T-helper 2 cell treated with Interferon-gamma antibody and Interleukin-4, amounts not matched to agents 5 μg/mL and 100 μg/mL, for 36 hours (primary cell): ENCODE results near the gene SPACA6.

Source experiments
- DNase-seq: peaks from one replicate; pipeline ENCODE4 v3.0.0; 2021; ENCODE audit warnings: low spot score
- H3K27ac Mint-ChIP-seq: one replicate; pipeline ENCODE4 v1.8.0; 2021; ENCODE audit warnings: mild to moderate bottlenecking, mixed read lengths
- H3K27me3 Mint-ChIP-seq: one replicate; pipeline ENCODE4 v1.8.0; 2021; ENCODE audit warnings: low read depth, mixed read lengths
- H3K36me3 Mint-ChIP-seq: one replicate; pipeline ENCODE4 v1.8.0; 2021; ENCODE audit warnings: low read depth, mixed read lengths
- H3K4me1 Mint-ChIP-seq: one replicate; pipeline ENCODE4 v1.8.0; 2021; ENCODE audit warnings: low read depth, mixed read lengths
- H3K4me3 Mint-ChIP-seq: one replicate; pipeline ENCODE4 v1.8.0; 2022; ENCODE audit warnings: mild to moderate bottlenecking, moderate library complexity, mixed read lengths
- H3K9me3 Mint-ChIP-seq: one replicate; pipeline ENCODE4 v1.8.0; 2021; ENCODE audit warnings: mixed read lengths

Gene SPACA6

GRCh38 chr19:51692468-51692867 lies 662 bp upstream of the SPACA6 start:
- H3K4me1 Mint-ChIP-seq = peaks cover 9% of the 10 kb centered on the region
- H3K27me3 Mint-ChIP-seq = peaks cover 15% of the 10 kb centered on the region
- no peak for DNase-seq
- H3K36me3 Mint-ChIP-seq = peaks cover 2% of the 10 kb centered on the region
- no peaks in the 10 kb centered on the region for H3K9me3 Mint-ChIP-seq
- no peak overlapping the region for H3K27ac Mint-ChIP-seq
- no peak overlapping the region for H3K4me3 Mint-ChIP-seq

GRCh38 chr19:51693819-51694218 lies 689 bp downstream of the SPACA6 start:
- DNase-seq = no peak
- Mint-ChIP-seq H3K4me1 (peaks cover 6% of the 10 kb centered on the region), H3K27me3 (peaks cover 2% of the 10 kb centered on the region), H3K36me3 (no peaks in the 10 kb centered on the region), H3K9me3 (no peaks in the 10 kb centered on the region), H3K27ac (no peak overlapping the region), H3K4me3 (no peak overlapping the region)

- H3K27me3 Mint-ChIP-seq = peaks cover 2% of the 10 kb centered on the region
- H3K36me3 Mint-ChIP-seq = no peaks in the 10 kb centered on the region
- no peaks in the 10 kb centered on the region for H3K9me3 Mint-ChIP-seq
- peaks cover 6% of the 10 kb centered on the region for H3K4me1 Mint-ChIP-seq
- H3K27ac Mint-ChIP-seq = no peak overlapping the region
- DNase-seq = no peak
- H3K4me3 Mint-ChIP-seq = no peak overlapping the region
These were observed 1.4 kb downstream of the SPACA6 start for GRCh38 chr19:51694318-51695085.

- H3K36me3 Mint-ChIP-seq = no peaks in the 10 kb centered on the region
- H3K4me3 Mint-ChIP-seq = no peak overlapping the region
- no peak overlapping the region for H3K27ac Mint-ChIP-seq
- no peaks in the 10 kb centered on the region for H3K9me3 Mint-ChIP-seq
- DNase-seq = no peak
- H3K4me1 Mint-ChIP-seq = peaks cover 6% of the 10 kb centered on the region
- peaks cover 2% of the 10 kb centered on the region for H3K27me3 Mint-ChIP-seq
These were observed 2.0 kb downstream of the SPACA6 start for GRCh38 chr19:51695088-51695487.

GRCh38 chr19:51695702-51696315 lies 2.7 kb downstream of the SPACA6 start:
- H3K4me3 Mint-ChIP-seq = no peak overlapping the region
- H3K4me1 Mint-ChIP-seq = peaks cover 4% of the 10 kb centered on the region
- DNase-seq = no peak
- H3K27ac Mint-ChIP-seq = no peak overlapping the region
- peaks cover 2% of the 10 kb centered on the region for H3K27me3 Mint-ChIP-seq
- H3K9me3 Mint-ChIP-seq = no peaks in the 10 kb centered on the region
- no peaks in the 10 kb centered on the region for H3K36me3 Mint-ChIP-seq

- Mint-ChIP-seq H3K36me3 (peaks cover 1% of the 10 kb centered on the region), H3K27me3 (no peaks in the 10 kb centered on the region), H3K4me1 (no peaks in the 10 kb centered on the region), H3K9me3 (no peaks in the 10 kb centered on the region), H3K4me3 (no peak overlapping the region), H3K27ac (no peak overlapping the region)
- DNase-seq = no peak
These were observed 3.5 kb downstream of the SPACA6 start for GRCh38 chr19:51696606-51697005.

- no peaks in the 10 kb centered on the region for H3K9me3 Mint-ChIP-seq
- no peaks in the 10 kb centered on the region for H3K4me1 Mint-ChIP-seq
- no peak overlapping the region for H3K4me3 Mint-ChIP-seq
These were observed 4.1 kb downstream of the SPACA6 start for GRCh38 chr19:51697169-51697776.

GRCh38 chr19:51698296-51698695 lies 5.2 kb downstream of the SPACA6 start:
- Mint-ChIP-seq H3K9me3 (no peaks in the 10 kb centered on the region), H3K4me3 (no peak overlapping the region), H3K27ac (no peak overlapping the region), H3K4me1 (peaks cover 6% of the 10 kb centered on the region), H3K27me3 (peaks cover 2% of the 10 kb centered on the region), H3K36me3 (peaks cover 1% of the 10 kb centered on the region)
- DNase-seq = no peak

More at GRCh38 chr19:51697169-51697776, 4.1 kb downstream of the SPACA6 start:
- no peak for DNase-seq
- H3K27ac Mint-ChIP-seq = no peak overlapping the region
- peaks cover 1% of the 10 kb centered on the region for H3K36me3 Mint-ChIP-seq
- H3K27me3 Mint-ChIP-seq = no peaks in the 10 kb centered on the region

- Mint-ChIP-seq H3K27me3 (peaks cover 2% of the 10 kb centered on the region), H3K27ac (no peak overlapping the region), H3K36me3 (peaks cover 1% of the 10 kb centered on the region), H3K4me3 (no peak overlapping the region), H3K4me1 (peaks cover 9% of the 10 kb centered on the region), H3K9me3 (no peaks in the 10 kb centered on the region)
- DNase-seq = no peak
These were observed 6.0 kb downstream of the SPACA6 start for GRCh38 chr19:51699170-51699569.

GRCh38 chr19:51701468-51702100 lies 8.5 kb downstream of the SPACA6 start:
- Mint-ChIP-seq H3K36me3 (peaks cover 17% of the 10 kb centered on the region), H3K27ac (no peak overlapping the region)

GRCh38 chr19:51702103-51702824 lies 9.1 kb downstream of the SPACA6 start:
- Mint-ChIP-seq H3K9me3 (no peaks in the 10 kb centered on the region), H3K4me1 (peaks cover 15% of the 10 kb centered on the region), H3K36me3 (peaks cover 17% of the 10 kb centered on the region), H3K27me3 (peaks cover 2% of the 10 kb centered on the region), H3K27ac (no peak overlapping the region), H3K4me3 (peak overlapping the region; percentile 89)
- DNase-seq = no peak

More at GRCh38 chr19:51701468-51702100, 8.5 kb downstream of the SPACA6 start:
- Mint-ChIP-seq H3K27me3 (peaks cover 2% of the 10 kb centered on the region), H3K9me3 (no peaks in the 10 kb centered on the region), H3K4me1 (peaks cover 15% of the 10 kb centered on the region), H3K4me3 (no peak overlapping the region)
- DNase-seq = no peak

GRCh38 chr19:51702825-51703574 lies 9.9 kb downstream of the SPACA6 start:
- Mint-ChIP-seq H3K4me1 (peaks cover 15% of the 10 kb centered on the region), H3K27me3 (peaks cover 2% of the 10 kb centered on the region), H3K36me3 (peaks cover 20% of the 10 kb centered on the region), H3K27ac (peak overlapping the region; percentile 46), H3K4me3 (peak overlapping the region; percentile 89), H3K9me3 (no peaks in the 10 kb centered on the region)
- no peak for DNase-seq
